ENCODE results near the gene TMEM126A.
"Not testable (repeated sequence)": the region's sequence is repeated elsewhere in the genome, so short reads cannot be mapped to it uniquely, and the experiment has no call there.

The TMEM126A gene

GRCh38 chr11:85666687-85667086, 18.9 kb downstream of the TMEM126A start:
- no peak for DNase-seq (ENCODE audit: low read depth)

GRCh38 chr11:85668157-85668556, 20.4 kb downstream of the TMEM126A start:
- no peak for TF ChIP-seq CTCF (conservative IDR thresholded peaks at IDR 0.05; ENCODE audit: control insufficient read depth, insufficient read depth, low read depth, low read length)
- no peak overlapping the region for H3K4me3 ChIP-seq (ENCODE audit: control insufficient read depth, low read depth, low read length)
- no peak for DNase-seq (ENCODE audit: low read depth)

More at GRCh38 chr11:85666687-85667086, 18.9 kb downstream of the TMEM126A start:
- no peak for TF ChIP-seq CTCF (conservative IDR thresholded peaks at IDR 0.05; ENCODE audit: control insufficient read depth, insufficient read depth, low read depth, low read length)
- no peak overlapping the region for H3K4me3 ChIP-seq (ENCODE audit: control insufficient read depth, low read depth, low read length)

- not testable (repeated sequence) for H3K4me3 ChIP-seq (ENCODE audit: control insufficient read depth, low read depth, low read length); DNase-seq (ENCODE audit: low read depth)
These were observed 23.3 kb downstream of the TMEM126A start for GRCh38 chr11:85670949-85671663.

GRCh38 chr11:85672105-85672902, 24.5 kb downstream of the TMEM126A start:
- TF ChIP-seq CTCF (conservative IDR thresholded peaks at IDR 0.05; ENCODE audit: control insufficient read depth, insufficient read depth, low read depth, low read length), result no peak
- H3K4me3 ChIP-seq (ENCODE audit: control insufficient read depth, low read depth, low read length), result no peak overlapping the region
- peak; percentile 28 for DNase-seq (ENCODE audit: low read depth)

- no peak for TF ChIP-seq CTCF (conservative IDR thresholded peaks at IDR 0.05; ENCODE audit: control insufficient read depth, insufficient read depth, low read depth, low read length)
- H3K4me3 ChIP-seq (ENCODE audit: control insufficient read depth, low read depth, low read length), result no peak overlapping the region
- no peak for DNase-seq (ENCODE audit: low read depth)
These were observed 25.6 kb downstream of the TMEM126A start for GRCh38 chr11:85673393-85673792.

GRCh38 chr11:85679576-85679975, 31.8 kb downstream of the TMEM126A start:
- no peak for DNase-seq (ENCODE audit: low read depth)
- no peak for TF ChIP-seq CTCF (conservative IDR thresholded peaks at IDR 0.05; ENCODE audit: control insufficient read depth, insufficient read depth, low read depth, low read length)
- H3K4me3 ChIP-seq (ENCODE audit: control insufficient read depth, low read depth, low read length), result no peak overlapping the region

- DNase-seq (ENCODE audit: low read depth), result no peak
- H3K4me3 ChIP-seq (ENCODE audit: control insufficient read depth, low read depth, low read length), result no peak overlapping the region
- no peak for TF ChIP-seq CTCF (conservative IDR thresholded peaks at IDR 0.05; ENCODE audit: control insufficient read depth, insufficient read depth, low read depth, low read length)
These were observed 33.1 kb downstream of the TMEM126A start for GRCh38 chr11:85680897-85681296.

Measured in fibroblast of mammary gland (primary cell).